Measurements from ENCODE around the gene ELL2. TPM values are rescaled to one million over a fixed set of nuclear protein-coding genes. Genes with fewer than 3 reads are reported as not detected.

ELL2 gene
- total and polyA plus RNA-seq, 4 donors: 12.3 to 79.6 (median 49.0) TPM

- H3K4me3 ChIP-seq: no peak overlapping the region
- no peak for TF ChIP-seq CTCF (IDR thresholded peaks at IDR 0.05; ENCODE audit: control extremely low read depth, extremely low read depth)
- H3K27me3 ChIP-seq (ENCODE audit: control insufficient read depth in 3 of 3, insufficient read depth in 3 of 3, low read length in 2 of 3): no peaks in the 10 kb centered on the region
- 92 to 94% methylated on average over 1 of the region's 1 CpG for WGBS, 2 donors
- H3K9ac ChIP-seq (ENCODE audit: insufficient read depth in 1 of 2, low read length in 2 of 2): no peak overlapping the region
- peaks cover 0 to 12% (median 6%) of the 10 kb centered on the region in 5 donors for H3K4me1 ChIP-seq (ENCODE audit: control insufficient read depth in 5 of 5, insufficient read depth in 5 of 5, low read length in 5 of 5)
- H3K27ac ChIP-seq (ENCODE audit: low read depth in 1 of 2, low read length in 1 of 2): no peak overlapping the region
- no peaks in the 10 kb centered on the region for H3K9me3 ChIP-seq (ENCODE audit: control insufficient read depth in 4 of 4, insufficient read depth in 3 of 4, low read length in 3 of 4)
- no peak for ATAC-seq (ENCODE audit: insufficient read depth, low FRiP score)
- peaks cover 0 to 7% (median 2%) of the 10 kb centered on the region in 4 donors for H3K36me3 ChIP-seq (ENCODE audit: control insufficient read depth in 4 of 4, insufficient read depth in 4 of 4, low read length in 4 of 4)
- DNase-seq: no peak
Measured at GRCh38 chr5:95939465-95939864, 22.2 kb downstream of the ELL2 start.

- Histone ChIP-seq H3K9me3 (ENCODE audit: control insufficient read depth in 4 of 4, insufficient read depth in 3 of 4, low read length in 3 of 4) (no peaks in the 10 kb centered on the region), H3K4me1 (ENCODE audit: control insufficient read depth in 5 of 5, insufficient read depth in 5 of 5, low read length in 5 of 5) (peaks cover 0 to 16% (median 6%) of the 10 kb centered on the region in 5 donors), H3K27ac (ENCODE audit: low read depth in 1 of 2, low read length in 1 of 2) (no peak overlapping the region), H3K27me3 (ENCODE audit: control insufficient read depth in 3 of 3, insufficient read depth in 3 of 3, low read length in 2 of 3) (no peaks in the 10 kb centered on the region), H3K36me3 (ENCODE audit: control insufficient read depth in 4 of 4, insufficient read depth in 4 of 4, low read length in 4 of 4) (peaks cover 0 to 7% (median 2%) of the 10 kb centered on the region in 4 donors), H3K4me3 (no peak overlapping the region), H3K9ac (ENCODE audit: insufficient read depth in 1 of 2, low read length in 2 of 2) (no peak overlapping the region)
- no peak for ATAC-seq (ENCODE audit: insufficient read depth, low FRiP score)
- TF ChIP-seq CTCF (IDR thresholded peaks at IDR 0.05; ENCODE audit: control extremely low read depth, extremely low read depth): no peak
- 94 to 97% methylated on average over 1 of the region's 1 CpG for WGBS, 2 donors
- no peak for DNase-seq
Measured at GRCh38 chr5:95938766-95939165, 22.9 kb downstream of the ELL2 start.

DNA sequence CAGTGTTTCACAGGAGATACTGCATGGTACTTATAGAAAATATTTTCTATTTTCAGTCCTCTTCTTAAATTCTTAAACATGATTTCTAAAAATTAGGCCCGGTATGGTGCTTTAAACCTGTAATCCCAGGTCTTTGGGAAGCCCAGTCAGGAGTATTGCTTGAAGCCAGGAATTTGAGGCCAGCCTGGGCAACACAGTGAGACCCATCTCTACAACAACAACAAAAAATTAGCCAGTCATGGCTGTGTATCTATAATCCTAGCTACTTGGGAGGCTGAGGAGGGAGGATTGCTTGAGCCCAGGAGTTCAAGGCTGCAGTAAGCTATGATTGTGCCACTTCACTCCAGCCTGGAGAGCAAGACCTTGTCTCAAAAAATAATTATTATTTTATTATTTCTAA lies 23.3 kb downstream of the ELL2 start:
- H3K4me1 ChIP-seq (ENCODE audit: control insufficient read depth in 5 of 5, insufficient read depth in 5 of 5, low read length in 5 of 5): peaks cover 0 to 16% (median 6%) of the 10 kb centered on the region in 5 donors
- WGBS, 2 donors: 97 to 100% methylated on average over 1 of the region's 1 CpG

More for the DNA sequence above, 23.3 kb downstream of the ELL2 start:
- no peak overlapping the region for H3K4me3 ChIP-seq
- H3K9me3 ChIP-seq (ENCODE audit: control insufficient read depth in 4 of 4, insufficient read depth in 3 of 4, low read length in 3 of 4): no peaks in the 10 kb centered on the region
- H3K27ac ChIP-seq (ENCODE audit: low read depth in 1 of 2, low read length in 1 of 2): no peak overlapping the region
- DNase-seq: no peak
- H3K27me3 ChIP-seq (ENCODE audit: control insufficient read depth in 3 of 3, insufficient read depth in 3 of 3, low read length in 2 of 3): no peaks in the 10 kb centered on the region
- no peak for ATAC-seq (ENCODE audit: insufficient read depth, low FRiP score)
- H3K36me3 ChIP-seq (ENCODE audit: control insufficient read depth in 4 of 4, insufficient read depth in 4 of 4, low read length in 4 of 4): peaks cover 0 to 7% (median 2%) of the 10 kb centered on the region in 4 donors
- no peak for TF ChIP-seq CTCF (IDR thresholded peaks at IDR 0.05; ENCODE audit: control extremely low read depth, extremely low read depth)
- H3K9ac ChIP-seq (ENCODE audit: insufficient read depth in 1 of 2, low read length in 2 of 2): no peak overlapping the region
